Head of caudate nucleus (tissue), 42 donors: ENCODE data around the gene AP5S1.
"Not testable (repeated sequence)": the region's sequence is repeated elsewhere in the genome, so short reads cannot be mapped to it uniquely, and the experiment has no call there.

Experiments
- DNase-seq, 42 donors: peaks; one replicate each; pipeline versions ENCODE4 v3.0.0 to v3.0.0-alpha.2; 2020 to 2021; ENCODE audit warnings: mixed read lengths in 7 of 42
- intact Hi-C: fragments of 100-400 bp; cut with DNase I; formaldehyde crosslinking; loops from one replicate; pipeline ENCODE4 v1.15.0; 2022

The AP5S1 gene

DNA sequence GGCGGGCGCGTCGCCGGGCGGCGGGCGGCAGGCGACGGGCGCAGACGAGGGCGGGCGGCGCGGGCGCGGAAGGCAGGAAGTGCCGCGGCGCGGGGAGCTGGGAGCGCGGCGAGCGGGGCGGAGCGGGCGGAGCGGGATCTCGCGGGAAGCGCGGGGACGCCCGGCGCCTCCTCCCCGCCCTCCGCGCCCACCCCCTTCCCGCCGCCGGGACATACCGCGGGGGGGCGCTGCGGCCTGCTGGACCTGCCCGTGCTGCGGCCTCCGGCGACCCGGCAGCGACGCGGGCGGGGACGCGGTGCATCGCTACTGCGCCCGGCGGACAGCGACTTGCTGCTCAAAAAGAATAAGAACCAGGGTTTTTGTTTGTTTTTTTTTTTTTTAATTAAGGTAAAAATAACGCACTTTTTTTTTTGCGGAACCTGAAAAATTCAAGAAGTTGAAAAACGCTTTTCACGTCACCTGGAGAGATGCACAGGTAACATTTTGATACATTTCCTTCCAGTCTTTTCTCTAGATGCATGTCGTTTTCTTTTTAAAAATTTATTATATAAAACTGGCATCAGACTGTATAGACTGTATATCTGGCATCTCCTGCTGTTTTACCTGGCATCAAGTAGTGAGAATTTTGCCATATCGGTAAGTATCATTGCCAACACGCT is 33.6 kb upstream of the AP5S1 start, which contains the start of gene CENPB:
Gene CENPB (minus strand): TSS at position 76 of the 659 bp plus-strand sequence. CDS start 257 bp downstream, outside the sequence.
- intact Hi-C loops: loop anchor here (10.0 kb wide), 1 partner anchor 228 kb away; the partner anchor contains the start of gene RNF24
- peak; percentile 74 to 96 (median 92) for DNase-seq

DNA sequence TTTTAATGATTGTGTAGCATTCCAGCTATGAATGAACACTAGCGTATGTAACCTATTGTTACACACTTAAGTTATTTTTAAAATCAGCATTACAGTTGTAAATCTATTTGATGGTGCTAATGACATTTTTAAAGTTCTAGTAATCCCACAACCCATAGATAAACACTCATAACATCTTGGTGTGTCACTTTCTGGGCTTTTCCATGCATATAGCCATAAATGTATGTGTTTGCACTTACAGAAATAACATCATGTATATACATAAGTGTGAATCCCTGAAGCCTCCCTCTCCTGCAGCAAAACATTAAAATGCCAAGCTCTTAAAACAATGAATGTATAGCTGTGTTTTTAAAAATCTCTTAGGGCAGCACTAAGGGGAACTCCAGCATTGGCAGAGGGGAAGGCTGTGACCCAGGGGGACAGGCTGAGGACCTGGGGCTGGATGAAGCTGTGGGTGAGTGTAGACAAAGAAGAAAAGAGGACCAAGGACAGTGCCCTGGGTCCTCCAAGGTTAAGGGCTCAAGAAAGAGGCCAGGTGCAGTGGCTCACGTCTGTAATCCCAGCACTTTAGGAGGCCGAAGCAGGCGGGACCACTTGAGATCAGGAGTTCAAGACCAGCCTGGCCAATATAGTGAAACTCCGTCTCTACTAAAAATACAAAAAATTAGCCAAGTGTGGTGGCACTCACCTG is 32.9 kb upstream of the AP5S1 start:
- DNase-seq: peak in 1 of 42 donors; percentile 40
- intact Hi-C loops: loop anchor here (10.0 kb wide), 1 partner anchor 227 kb away; the partner anchor contains the start of gene RNF24

DNA sequence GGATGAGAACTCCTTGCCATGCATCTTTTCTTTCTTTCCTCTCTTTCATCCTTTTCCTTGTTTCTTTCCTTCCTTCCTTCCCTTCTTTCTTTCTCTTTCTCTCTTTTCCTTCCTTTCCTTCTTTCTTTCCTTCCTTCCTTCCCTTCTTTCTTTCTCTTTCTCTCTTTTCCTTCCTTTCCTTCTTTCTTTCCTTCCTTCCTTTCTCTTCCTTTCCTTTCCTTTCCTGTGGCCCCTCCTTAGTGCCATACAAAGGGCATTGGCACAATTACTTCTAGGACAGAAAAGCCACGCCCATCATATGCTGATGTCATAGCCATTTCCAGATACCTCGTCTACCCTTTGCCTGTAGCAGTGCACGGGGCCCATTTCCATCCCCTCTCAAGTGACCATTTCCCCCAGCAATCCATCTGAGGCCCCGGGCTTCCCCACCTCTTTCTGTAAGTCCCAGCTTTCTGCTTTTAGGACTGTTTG is 31.6 kb upstream of the AP5S1 start:
- intact Hi-C loops: loop anchor here (10.0 kb wide), 1 partner anchor 226 kb away; the partner anchor contains the start of gene RNF24
- DNase-seq: no peak

DNA sequence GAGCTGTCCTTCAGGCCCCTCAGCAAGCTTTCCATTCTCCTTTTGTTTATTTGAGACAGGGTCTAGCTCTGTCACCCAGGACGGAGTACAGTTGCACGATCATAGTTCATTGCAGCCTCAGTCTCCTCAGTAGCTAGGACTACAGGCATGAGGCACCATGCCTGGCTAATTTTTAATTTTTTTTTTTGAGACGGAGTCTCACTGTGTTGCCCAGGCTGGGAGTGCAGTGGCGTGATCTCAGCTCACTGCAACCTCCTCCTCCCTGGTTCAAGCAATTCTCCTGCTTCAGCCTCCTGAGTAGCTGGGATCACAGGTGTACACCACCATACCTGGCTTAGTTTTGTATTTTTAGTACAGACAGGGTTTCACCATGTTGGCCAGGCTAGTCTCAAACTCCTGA is 31.1 kb upstream of the AP5S1 start:
- not testable (repeated sequence) for DNase-seq
- intact Hi-C loops: loop anchor here (10.0 kb wide), 1 partner anchor 226 kb away; the partner anchor contains the start of gene RNF24

DNA sequence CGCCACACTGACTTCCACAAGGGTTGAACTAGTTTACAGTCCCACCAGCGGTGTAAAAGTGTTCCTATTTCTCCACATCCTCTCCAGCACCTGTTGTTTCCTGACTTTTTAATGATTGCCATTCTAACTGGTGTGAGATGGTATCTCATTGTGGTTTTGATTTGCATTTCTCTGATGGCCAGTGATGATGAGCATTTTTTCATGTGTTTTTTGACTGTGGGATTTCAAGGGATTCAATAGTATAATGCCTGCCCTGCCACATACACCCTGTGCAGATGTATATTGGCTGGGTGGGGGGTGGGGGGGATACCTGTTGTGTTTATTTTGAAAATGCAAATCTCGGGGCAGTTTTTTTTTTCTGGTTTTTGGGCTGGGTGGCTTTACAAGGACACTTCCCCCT is 26.2 kb upstream of the AP5S1 start:
- intact Hi-C loops, DNase-seq: not testable (repeated sequence)

DNA sequence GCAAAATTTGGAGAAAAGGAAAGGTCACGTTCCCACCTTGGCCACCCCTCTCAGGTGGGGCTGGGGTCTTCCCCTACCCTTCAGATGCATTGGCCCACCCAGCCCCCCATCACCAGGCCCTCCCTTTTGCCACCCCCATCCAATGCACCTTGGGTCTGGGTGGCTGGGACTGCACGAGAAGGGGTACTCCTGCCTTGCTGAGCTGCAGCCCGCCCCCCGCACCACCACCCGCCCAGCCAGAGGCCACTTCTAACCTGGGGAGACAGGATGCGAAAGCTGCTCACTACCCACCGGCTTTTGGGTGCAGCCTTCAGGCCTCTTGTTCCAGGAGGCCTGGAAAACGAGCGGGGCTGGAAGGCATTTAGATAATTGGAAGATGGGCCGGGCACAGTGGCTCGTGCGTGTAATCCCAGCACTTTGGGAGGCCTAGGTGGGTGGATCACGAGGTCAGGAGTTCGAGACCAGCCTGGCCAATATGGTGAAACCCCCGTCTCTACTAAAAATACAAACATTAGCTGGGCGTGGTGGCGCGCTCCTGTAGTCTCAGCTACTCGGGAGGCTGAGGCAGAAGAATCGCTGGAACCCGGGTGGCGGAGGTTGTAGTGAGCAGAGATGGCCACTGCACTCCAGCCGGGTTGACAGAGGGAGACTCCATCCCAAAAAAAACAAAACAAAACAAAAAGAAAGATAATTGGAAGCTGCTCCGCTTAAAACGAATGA is 25.5 kb upstream of the AP5S1 start:
- intact Hi-C loops: no loop called here
- DNase-seq: no peak

DNA sequence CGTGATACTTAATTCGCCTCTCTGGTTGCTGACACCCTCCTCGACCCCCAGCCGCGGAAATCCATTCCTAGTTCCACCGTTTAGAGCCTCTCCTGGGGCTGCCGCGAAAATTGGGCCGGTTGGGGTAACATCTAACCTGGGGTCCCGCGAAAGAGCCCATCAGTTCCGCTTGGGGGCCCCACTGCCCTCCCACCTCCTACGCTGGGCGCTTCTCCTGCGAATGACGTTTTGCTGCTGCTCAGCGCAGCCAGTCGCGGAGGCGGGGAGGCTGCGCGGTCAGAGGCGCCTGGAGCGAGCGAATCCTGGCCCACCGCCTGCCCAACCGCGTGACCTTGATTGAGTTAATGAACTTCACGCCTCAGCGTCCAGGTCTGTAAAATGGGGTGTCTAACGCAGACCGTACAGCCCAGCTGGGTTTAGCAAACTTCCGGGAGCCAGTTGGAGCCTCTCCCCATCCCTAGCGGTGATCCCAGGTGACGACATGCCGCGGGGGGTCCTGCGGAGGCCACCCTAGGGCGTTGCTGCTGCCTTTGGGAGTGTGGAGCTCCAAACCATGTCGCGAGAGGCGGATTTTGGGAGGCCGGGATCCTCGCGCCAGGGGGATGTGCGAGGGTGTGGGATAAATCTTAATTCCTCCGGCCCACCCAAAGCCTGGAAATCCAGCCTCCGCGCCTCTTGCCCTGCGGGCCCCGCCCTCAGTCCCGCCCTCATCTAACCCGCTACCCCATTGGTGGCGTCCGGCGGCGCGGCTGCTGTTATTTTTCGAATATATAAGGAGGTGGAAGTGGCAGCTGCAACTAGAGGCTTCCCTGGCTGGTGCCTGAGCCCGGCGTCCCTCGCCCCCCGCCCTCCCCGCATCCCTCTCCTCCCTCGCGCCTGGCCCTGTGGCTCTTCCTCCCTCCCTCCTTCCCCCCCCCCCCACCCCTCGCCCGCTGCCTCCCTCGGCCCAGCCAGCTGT is 24.6 kb upstream of the AP5S1 start, which contains the start of gene CDC25B:
Gene CDC25B (plus strand): TSS at position 800 of the 958 bp plus-strand sequence. CDS start 222 bp downstream, outside the sequence.
- peak; percentile 93 to 98 (median 96) for DNase-seq
- intact Hi-C loops: loop anchor here (2.0 kb wide), 1 partner anchor 15 kb away; no protein-coding TSS in a partner anchor

DNA sequence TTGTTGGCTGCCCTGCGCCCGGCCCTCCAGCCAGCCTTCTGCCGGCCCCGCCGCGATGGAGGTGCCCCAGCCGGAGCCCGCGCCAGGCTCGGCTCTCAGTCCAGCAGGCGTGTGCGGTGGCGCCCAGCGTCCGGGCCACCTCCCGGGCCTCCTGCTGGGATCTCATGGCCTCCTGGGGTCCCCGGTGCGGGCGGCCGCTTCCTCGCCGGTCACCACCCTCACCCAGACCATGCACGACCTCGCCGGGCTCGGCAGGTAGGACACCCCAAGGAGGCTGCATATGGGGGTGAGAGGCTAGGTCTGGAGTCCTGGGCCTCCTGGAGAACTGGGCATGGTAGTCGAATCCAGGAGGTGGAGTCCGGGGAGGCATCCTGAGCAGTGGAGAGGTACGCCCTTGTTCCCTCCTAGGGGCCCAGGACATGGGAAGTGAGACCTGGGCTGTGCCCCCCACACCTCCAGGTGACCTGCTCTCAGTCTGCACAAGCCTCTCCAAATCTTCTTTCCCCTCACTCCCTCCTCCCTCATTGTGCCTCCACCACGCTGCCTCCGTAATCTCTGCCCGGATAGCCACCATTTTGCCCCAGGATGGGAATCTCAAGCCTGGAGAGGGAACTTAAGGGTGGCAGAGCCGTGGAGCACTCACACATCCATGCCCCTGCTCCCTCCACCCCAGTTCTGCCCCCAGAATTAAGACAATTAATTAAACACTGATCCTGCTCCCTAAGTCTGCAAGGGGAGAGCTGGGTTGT is 23.7 kb upstream of the AP5S1 start:
- intact Hi-C loops: loop anchor here (2.0 kb wide), 1 partner anchor 14 kb away; no protein-coding TSS in a partner anchor
- peak in 1 of 42 donors; percentile 54 for DNase-seq

DNA sequence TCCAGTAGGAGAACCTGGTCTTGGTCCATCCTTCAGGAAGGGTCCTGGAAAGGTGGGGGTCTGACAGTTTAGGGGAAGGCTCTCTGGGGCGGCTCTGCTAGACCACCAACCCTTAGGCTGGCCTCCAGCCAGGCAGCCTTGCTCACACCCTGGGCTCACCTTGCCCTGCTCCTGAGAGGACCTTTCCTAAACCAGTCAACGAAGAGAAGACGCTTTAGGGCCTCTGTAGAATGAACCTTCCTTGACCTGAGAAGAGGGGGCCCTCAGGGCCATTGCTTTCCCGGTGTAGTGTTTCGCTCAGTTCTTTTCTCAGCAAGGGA is 23.2 kb upstream of the AP5S1 start:
- intact Hi-C loops: loop anchor here (2.0 kb wide), 1 partner anchor 14 kb away; no protein-coding TSS in a partner anchor
- no peak for DNase-seq

DNA sequence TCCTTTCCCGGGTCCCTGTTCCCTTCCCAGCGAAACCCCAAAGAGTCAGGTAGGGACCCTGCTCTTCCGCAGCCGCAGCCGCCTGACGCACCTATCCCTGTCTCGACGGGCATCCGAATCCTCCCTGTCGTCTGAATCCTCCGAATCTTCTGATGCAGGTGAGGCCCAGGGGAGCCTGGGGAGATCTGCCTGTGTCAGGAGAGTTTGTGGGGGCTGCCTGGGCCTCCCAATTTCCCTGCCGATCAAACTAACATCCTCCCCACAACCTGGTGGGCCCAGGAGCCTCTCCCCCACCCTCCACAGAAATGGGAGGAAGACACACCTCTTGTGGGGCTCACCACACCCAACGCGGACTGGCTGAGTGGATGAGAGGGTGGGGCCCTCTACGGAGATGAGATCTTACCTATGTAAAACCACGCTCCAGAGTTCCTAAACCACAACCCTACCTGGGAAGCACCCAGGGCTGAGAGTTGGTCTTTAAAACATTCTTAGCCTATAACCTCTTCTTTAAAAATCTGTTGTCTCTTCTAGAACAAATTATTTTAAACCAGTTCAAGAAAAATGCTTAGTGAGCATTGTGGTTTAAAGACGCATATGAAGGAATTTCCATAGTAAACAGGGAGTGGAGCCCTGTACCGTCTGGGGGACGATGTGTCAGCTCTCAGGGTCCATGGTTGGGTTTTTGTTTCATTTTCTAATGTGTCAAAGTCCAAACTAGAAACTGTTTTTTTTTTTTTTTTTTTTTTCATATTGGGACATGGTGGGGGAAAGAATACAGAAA is 22.6 kb upstream of the AP5S1 start:
- DNase-seq: peak in 2 of 42 donors; percentile 41 to 64

DNA sequence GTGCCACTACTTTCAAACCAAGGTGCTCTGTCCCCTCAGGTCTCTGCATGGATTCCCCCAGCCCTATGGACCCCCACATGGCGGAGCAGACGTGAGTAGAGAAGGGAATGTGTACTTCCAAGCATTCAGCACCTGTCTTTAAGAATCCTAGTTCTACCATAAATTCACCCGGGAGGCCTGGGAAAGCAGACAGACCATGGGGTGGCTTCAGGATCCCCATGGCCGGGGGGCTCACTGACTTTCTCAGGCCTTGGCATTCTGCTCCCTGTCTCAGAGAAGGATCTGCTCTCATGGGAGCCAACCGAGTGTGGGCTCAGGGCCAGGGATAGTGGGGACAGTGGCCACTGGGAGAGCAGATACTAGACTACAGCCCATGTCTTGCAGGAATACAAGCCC is 22.0 kb upstream of the AP5S1 start:
- intact Hi-C loops: no loop called here
- peak in 22 of 42 donors; percentile 38 to 85 (median 63) for DNase-seq

More for the DNA sequence above, 22.6 kb upstream of the AP5S1 start:
- intact Hi-C loops: loop anchor here (2.0 kb wide), 1 partner anchor 13 kb away; no protein-coding TSS in a partner anchor

DNA sequence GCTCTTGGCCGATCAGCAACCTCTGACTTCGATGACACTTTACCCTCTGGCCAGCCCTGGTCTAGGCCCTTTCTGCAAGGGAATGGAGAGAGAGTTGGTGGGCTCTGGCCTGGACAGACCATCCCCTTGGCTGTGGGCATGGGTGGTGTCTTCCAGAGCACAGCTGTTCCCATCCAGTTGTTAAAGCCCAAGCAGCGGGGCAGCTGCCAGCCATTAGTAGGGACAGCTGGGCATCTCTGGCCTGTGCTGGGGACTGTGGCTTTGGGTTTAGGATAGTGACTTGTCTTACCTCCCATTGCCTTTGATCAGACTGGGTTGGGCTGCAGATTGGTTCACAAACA is 21.5 kb upstream of the AP5S1 start:
- DNase-seq: peak in 3 of 42 donors; percentile 28 to 53 (median 52)
- intact Hi-C loops: no loop called here

DNA sequence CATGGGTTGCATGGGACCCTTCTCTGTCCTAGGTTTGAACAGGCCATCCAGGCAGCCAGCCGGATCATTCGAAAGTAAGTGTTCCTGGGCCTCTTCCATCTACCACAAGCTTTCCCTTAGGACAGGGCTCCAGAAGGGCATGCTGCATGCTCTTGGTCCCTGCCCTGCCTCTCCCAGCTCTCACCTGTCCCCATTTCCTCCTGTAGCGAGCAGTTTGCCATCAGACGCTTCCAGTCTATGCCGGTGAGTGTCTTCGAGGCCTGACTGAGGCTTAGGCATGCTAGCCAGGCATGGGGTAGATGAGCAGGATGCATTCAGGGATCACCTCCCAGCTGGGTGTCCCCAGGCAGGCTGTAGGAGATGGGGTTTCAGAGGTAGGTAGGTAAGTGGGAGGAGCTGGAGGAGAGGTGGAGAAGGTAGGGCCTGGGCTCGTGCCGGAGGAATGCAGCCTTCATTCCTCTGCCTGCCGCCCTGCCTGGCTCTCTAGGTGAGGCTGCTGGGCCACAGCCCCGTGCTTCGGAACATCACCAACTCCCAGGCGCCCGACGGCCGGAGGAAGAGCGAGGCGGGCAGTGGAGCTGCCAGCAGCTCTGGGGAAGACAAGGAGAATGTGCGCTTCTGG is 20.0 kb upstream of the AP5S1 start:
- no peak for DNase-seq
- intact Hi-C loops: no loop called here

DNA sequence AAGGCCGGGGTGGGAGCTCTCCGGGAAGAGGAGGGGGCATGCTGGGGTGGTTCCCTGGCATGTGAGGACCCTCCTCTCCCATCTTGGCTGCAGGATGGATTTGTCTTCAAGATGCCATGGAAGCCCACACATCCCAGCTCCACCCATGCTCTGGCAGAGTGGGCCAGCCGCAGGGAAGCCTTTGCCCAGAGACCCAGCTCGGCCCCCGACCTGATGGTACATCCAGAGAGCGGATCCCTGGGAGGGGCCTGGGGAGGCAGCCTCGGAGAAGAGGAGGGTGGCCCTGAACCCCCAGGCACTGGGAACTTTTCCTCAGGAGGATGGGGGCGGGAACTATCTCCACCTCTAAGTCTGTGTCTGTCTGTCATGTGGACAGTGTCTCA is 19.5 kb upstream of the AP5S1 start:
- intact Hi-C loops: no loop called here
- peak in 1 of 42 donors; percentile 37 for DNase-seq

DNA sequence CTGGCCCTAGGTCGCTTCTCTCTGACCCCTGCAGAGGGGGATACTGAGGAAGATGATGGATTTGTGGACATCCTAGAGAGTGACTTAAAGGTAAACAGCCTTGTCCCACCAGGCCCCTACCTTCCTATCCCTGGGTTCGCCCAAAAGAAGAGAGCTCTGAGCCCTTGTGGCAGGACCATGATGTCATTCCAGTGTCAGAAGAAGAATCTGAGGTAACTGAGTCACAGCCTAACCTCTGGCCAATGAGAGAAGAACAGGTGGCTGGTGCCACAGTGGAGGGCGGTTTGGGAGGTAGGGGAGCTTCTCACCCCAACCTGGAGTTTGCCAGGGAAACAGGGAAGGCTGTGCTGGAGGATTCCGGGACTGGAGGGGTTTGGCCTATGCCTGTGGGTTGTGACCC is 19.0 kb upstream of the AP5S1 start:
- intact Hi-C loops: no loop called here
- no peak for DNase-seq

DNA sequence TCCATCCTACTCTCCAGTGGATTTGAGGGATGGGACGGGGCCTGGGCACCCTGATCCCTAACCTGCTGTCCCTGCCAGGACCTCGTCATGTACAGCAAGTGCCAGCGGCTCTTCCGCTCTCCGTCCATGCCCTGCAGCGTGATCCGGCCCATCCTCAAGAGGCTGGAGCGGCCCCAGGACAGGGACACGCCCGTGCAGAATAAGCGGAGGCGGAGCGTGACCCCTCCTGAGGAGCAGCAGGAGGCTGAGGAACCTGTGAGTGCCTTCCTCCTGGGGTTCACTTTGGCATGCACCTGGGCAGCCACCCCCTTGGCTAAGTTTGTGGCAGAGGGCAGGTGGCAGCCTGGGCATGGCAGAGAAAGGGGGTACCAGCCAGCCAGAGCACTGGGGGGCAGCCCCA is 18.5 kb upstream of the AP5S1 start:
- no peak for DNase-seq
- intact Hi-C loops: no loop called here
